Measurements from ENCODE around the gene ITGA5.

DNA sequence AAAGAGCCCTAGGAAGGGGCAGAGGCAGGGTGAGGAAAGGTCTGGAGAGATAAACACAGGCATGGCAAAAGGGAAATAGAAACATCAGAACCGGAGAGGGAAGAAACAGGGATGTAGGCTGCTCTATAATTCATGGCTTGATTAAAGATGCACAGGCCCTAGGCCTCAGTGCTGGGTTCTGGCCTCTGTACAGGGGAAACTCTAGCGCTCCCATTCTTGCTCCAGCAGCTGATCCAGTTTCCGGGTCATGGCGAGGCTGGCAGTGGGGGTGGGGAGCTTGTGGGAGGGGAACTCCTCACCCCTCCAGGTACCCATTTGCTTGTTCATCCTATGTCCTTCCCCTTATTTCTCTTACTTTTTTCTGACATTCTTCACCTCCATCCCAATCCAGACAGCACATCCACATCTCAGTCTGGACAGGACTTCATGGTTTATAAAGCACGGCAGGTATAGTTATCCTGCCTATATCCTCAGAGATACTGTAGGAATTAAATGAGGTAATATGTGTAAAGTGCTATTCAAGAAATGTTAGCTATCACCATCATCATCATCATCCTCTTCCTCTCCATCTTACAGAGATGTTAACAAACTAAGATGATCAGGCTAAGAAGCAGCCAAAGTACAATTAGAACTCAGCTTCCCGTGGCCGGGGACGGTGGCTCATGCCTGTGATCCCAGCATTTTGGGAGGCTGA lies 46.8 kb downstream of the ITGA5 start:
- TF ChIP-seq FOXM1 (IDR thresholded peaks at IDR 0.05; ENCODE audit: borderline replicate concordance), result no peak
- TF ChIP-seq CTBP1 (IDR thresholded peaks at IDR 0.05; ENCODE audit: borderline replicate concordance), result no peak
- TF ChIP-seq HDGF (IDR thresholded peaks at IDR 0.05; ENCODE audit: borderline replicate concordance), result no peak
- TF ChIP-seq PKNOX1 (IDR thresholded peaks at IDR 0.05), result no peak

Measured in HEK293T (cell line).